ENCODE data around the gene VWC2L.

Gene VWC2L

DNA sequence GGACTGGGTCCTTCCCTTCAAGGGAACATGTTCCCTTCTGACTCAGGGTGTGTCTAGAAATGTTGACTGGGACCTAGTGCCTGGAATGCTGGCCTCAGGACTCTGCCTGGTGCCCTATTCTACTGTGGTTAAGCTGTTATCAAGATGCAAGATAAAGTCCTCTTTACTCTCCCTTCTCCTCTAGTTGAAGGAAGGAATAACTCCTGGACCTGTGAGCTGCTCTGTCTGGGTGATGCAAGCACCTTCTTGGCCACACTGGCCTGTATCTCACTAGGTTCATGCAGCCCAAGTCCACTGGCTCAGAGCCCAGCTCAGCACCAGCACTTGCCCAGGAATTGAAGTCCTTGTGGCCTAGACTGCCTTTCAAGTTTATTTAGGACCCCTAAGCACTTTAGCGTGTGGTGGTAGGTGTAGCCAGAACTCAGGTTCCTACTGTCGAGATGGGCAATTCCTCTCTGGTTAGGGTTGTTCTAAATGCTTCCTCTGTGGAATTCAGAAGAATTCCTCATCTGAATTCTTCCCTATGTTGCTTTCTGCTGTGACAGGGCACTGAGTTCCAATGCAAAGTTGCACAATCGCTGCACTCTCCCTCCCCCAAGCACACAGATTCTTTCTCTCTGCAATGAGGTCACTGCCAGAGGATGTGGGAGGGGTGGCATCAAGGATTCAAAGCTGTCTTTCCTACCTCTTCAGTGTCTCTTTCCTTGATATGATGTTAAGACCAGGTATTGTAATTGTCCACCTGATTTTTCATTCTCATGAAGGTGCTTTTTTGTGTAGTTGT is 54.7 kb downstream of the VWC2L start:
- H3K27me3 ChIP-seq (ENCODE audit: control insufficient read depth in 2 of 2, insufficient read depth in 2 of 2, low read length in 2 of 2), result no peaks in the 10 kb centered on the region
- H3K4me1 ChIP-seq (ENCODE audit: control insufficient read depth in 2 of 2, insufficient read depth in 2 of 2, low read length in 2 of 2), result no peaks in the 10 kb centered on the region
- H3K27ac ChIP-seq (ENCODE audit: low read depth in 2 of 2, low read length in 2 of 2), result no peak overlapping the region
- no peak overlapping the region for H3K9ac ChIP-seq (ENCODE audit: low read depth in 1 of 2, low read length in 2 of 2)
- H3K36me3 ChIP-seq (ENCODE audit: control insufficient read depth in 2 of 2, insufficient read depth in 2 of 2, low read length in 2 of 2), result no peaks in the 10 kb centered on the region
- H3K9me3 ChIP-seq (ENCODE audit: control insufficient read depth in 2 of 2, low read length in 2 of 2), result peaks cover 0 to 3% of the 10 kb centered on the region in 2 donors
- no peak overlapping the region for H3K4me3 ChIP-seq (ENCODE audit: low read length in 2 of 2)

DNA sequence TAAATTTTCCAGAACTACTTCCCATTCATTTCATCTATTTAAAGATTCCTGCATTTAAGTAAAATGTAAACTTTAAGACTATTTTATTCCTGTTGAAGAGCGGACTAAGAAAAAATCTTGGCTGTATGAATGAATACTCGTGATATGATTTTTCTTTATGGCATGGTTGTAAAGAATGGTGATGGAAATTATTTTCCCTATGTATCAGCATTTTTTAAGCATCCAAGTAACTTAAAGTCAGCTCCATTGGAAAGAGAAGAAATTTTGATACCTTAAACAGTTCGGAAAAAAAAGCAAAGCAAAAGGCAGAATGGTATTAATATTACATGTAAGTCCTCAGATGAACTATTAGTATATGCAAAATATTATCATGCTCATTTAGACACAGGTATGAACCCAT is 58.9 kb downstream of the VWC2L start:
- no peaks in the 10 kb centered on the region for H3K4me1 ChIP-seq (ENCODE audit: control insufficient read depth in 2 of 2, insufficient read depth in 2 of 2, low read length in 2 of 2)
- H3K27me3 ChIP-seq (ENCODE audit: control insufficient read depth in 2 of 2, insufficient read depth in 2 of 2, low read length in 2 of 2), result no peaks in the 10 kb centered on the region
- no peak overlapping the region for H3K9ac ChIP-seq (ENCODE audit: low read depth in 1 of 2, low read length in 2 of 2)
- H3K36me3 ChIP-seq (ENCODE audit: control insufficient read depth in 2 of 2, insufficient read depth in 2 of 2, low read length in 2 of 2), result no peaks in the 10 kb centered on the region
- no peak overlapping the region for H3K27ac ChIP-seq (ENCODE audit: low read depth in 2 of 2, low read length in 2 of 2)
- H3K4me3 ChIP-seq (ENCODE audit: low read length in 2 of 2), result no peak overlapping the region
- H3K9me3 ChIP-seq (ENCODE audit: control insufficient read depth in 2 of 2, low read length in 2 of 2), result no peaks in the 10 kb centered on the region

DNA sequence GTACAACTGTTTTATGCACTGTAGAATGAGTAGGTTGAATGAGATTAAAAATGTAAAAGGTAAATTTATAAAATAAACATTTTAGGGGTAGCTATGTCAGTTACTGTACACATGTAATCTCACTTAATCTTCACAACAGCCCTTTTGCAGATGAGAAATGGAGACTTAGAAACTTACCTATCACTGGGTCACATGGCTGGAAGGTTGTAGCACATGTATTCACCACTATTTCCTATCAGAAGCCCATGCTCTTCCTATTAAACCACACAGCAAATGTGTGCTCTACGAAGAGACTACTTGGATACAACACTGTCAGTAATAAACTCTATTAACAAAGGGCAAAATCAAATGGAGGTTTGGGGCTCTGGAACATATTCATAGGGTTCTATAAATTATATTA is 60.5 kb downstream of the VWC2L start:
- H3K27me3 ChIP-seq (ENCODE audit: control insufficient read depth in 2 of 2, insufficient read depth in 2 of 2, low read length in 2 of 2), result no peaks in the 10 kb centered on the region
- no peak overlapping the region for H3K4me3 ChIP-seq (ENCODE audit: low read length in 2 of 2)
- H3K27ac ChIP-seq (ENCODE audit: low read depth in 2 of 2, low read length in 2 of 2), result no peak overlapping the region
- H3K4me1 ChIP-seq (ENCODE audit: control insufficient read depth in 2 of 2, insufficient read depth in 2 of 2, low read length in 2 of 2), result no peaks in the 10 kb centered on the region
- no peak overlapping the region for H3K9ac ChIP-seq (ENCODE audit: low read depth in 1 of 2, low read length in 2 of 2)
- no peaks in the 10 kb centered on the region for H3K36me3 ChIP-seq (ENCODE audit: control insufficient read depth in 2 of 2, insufficient read depth in 2 of 2, low read length in 2 of 2)
- no peaks in the 10 kb centered on the region for H3K9me3 ChIP-seq (ENCODE audit: control insufficient read depth in 2 of 2, low read length in 2 of 2)

DNA sequence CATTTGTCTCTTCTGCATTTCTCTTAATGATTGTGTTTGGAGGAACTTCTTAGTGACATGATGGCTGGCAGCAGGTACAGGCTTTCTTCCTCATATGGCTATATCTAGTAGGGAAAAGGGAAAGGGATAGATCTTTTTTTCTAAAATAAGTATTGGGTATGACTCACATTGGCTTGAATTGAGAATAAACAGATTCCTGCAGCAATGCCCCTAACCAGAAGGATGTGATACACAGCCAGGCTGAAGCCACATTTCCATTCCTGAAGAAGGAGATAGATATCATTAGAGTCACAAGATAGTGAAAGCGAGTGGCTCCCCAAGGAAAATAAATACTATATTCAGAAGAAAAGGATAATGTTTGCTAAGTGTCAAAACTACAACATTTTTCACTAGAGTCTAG is 61.1 kb downstream of the VWC2L start:
- no peak overlapping the region for H3K9ac ChIP-seq (ENCODE audit: low read depth in 1 of 2, low read length in 2 of 2)
- H3K27ac ChIP-seq (ENCODE audit: low read depth in 2 of 2, low read length in 2 of 2), result no peak overlapping the region
- H3K4me1 ChIP-seq (ENCODE audit: control insufficient read depth in 2 of 2, insufficient read depth in 2 of 2, low read length in 2 of 2), result no peaks in the 10 kb centered on the region
- no peaks in the 10 kb centered on the region for H3K36me3 ChIP-seq (ENCODE audit: control insufficient read depth in 2 of 2, insufficient read depth in 2 of 2, low read length in 2 of 2)
- H3K27me3 ChIP-seq (ENCODE audit: control insufficient read depth in 2 of 2, insufficient read depth in 2 of 2, low read length in 2 of 2), result no peaks in the 10 kb centered on the region
- H3K9me3 ChIP-seq (ENCODE audit: control insufficient read depth in 2 of 2, low read length in 2 of 2), result no peaks in the 10 kb centered on the region
- no peak overlapping the region for H3K4me3 ChIP-seq (ENCODE audit: low read length in 2 of 2)

DNA sequence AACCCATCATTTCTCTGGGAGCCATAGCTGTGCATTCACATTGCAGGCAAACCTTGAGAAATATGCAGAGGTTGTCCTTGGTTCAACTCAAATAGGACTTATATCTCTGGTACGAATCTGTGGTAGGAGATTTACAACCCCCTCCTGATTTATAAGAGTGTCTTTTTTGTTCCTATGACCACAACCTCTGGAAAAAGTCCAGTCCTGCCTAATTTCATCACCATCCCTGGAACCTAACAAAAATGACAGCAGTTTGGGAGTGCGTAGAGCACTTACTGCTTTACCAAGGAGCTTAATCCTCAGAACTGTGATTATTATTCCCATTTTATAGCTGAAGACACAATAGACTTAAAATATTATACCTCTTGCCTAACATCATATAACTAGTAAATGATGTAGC is 66.5 kb downstream of the VWC2L start:
- Histone ChIP-seq H3K4me3 (ENCODE audit: low read length in 2 of 2) (no peak overlapping the region), H3K9me3 (ENCODE audit: control insufficient read depth in 2 of 2, low read length in 2 of 2) (no peaks in the 10 kb centered on the region), H3K27me3 (ENCODE audit: control insufficient read depth in 2 of 2, insufficient read depth in 2 of 2, low read length in 2 of 2) (no peaks in the 10 kb centered on the region), H3K36me3 (ENCODE audit: control insufficient read depth in 2 of 2, insufficient read depth in 2 of 2, low read length in 2 of 2) (no peaks in the 10 kb centered on the region), H3K9ac (ENCODE audit: low read depth in 1 of 2, low read length in 2 of 2) (no peak overlapping the region), H3K4me1 (ENCODE audit: control insufficient read depth in 2 of 2, insufficient read depth in 2 of 2, low read length in 2 of 2) (no peaks in the 10 kb centered on the region), H3K27ac (ENCODE audit: low read depth in 2 of 2, low read length in 2 of 2) (no peak overlapping the region)

DNA sequence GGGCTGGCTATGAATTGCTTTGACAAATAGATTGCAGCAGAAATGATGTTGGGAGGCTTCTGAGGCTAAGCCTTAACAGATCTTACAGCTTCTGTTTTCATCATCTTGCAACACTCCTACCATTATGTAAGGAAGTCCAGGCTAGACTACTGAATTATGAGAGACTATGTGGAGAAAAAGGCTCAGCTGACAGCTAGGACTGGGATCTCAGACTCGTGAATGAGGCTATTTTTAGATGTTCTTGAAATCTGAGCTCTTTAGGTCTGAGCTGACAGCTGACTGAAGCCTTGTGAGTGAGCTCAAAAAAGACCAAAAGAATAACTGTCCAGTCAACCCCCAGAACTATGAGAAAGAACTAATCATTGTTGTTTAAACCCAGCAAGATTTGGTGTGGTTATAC is 70.3 kb downstream of the VWC2L start:
- no peaks in the 10 kb centered on the region for H3K27me3 ChIP-seq (ENCODE audit: control insufficient read depth in 2 of 2, insufficient read depth in 2 of 2, low read length in 2 of 2)
- no peaks in the 10 kb centered on the region for H3K36me3 ChIP-seq (ENCODE audit: control insufficient read depth in 2 of 2, insufficient read depth in 2 of 2, low read length in 2 of 2)
- no peaks in the 10 kb centered on the region for H3K4me1 ChIP-seq (ENCODE audit: control insufficient read depth in 2 of 2, insufficient read depth in 2 of 2, low read length in 2 of 2)
- H3K9me3 ChIP-seq (ENCODE audit: control insufficient read depth in 2 of 2, low read length in 2 of 2), result no peaks in the 10 kb centered on the region
- H3K27ac ChIP-seq (ENCODE audit: low read depth in 2 of 2, low read length in 2 of 2), result no peak overlapping the region
- no peak overlapping the region for H3K9ac ChIP-seq (ENCODE audit: low read depth in 1 of 2, low read length in 2 of 2)
- H3K4me3 ChIP-seq (ENCODE audit: low read length in 2 of 2), result no peak overlapping the region

DNA sequence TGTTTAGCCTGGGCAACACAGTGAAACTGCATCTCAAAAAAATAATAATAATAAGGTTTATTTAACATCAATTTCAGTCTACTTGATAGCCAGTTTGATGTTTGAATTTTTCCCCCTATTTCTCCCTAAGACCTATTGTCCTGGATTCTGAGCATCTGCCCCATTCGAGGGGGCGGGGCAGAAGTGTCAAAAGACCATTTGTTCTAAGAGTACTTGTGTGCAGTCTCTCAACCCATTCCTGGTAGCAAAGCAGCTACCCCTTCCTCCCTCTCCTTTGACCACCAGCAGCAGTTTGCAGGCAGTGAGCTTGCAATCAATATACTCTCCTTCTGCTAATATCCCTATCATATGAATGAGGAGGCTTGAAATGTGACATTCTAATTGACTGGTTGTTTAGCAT is 71.9 kb downstream of the VWC2L start:
- Histone ChIP-seq H3K27me3 (ENCODE audit: control insufficient read depth in 2 of 2, insufficient read depth in 2 of 2, low read length in 2 of 2) (no peaks in the 10 kb centered on the region), H3K4me1 (ENCODE audit: control insufficient read depth in 2 of 2, insufficient read depth in 2 of 2, low read length in 2 of 2) (no peaks in the 10 kb centered on the region), H3K36me3 (ENCODE audit: control insufficient read depth in 2 of 2, insufficient read depth in 2 of 2, low read length in 2 of 2) (no peaks in the 10 kb centered on the region), H3K9ac (ENCODE audit: low read depth in 1 of 2, low read length in 2 of 2) (no peak overlapping the region), H3K27ac (ENCODE audit: low read depth in 2 of 2, low read length in 2 of 2) (no peak overlapping the region), H3K4me3 (ENCODE audit: low read length in 2 of 2) (no peak overlapping the region), H3K9me3 (ENCODE audit: control insufficient read depth in 2 of 2, low read length in 2 of 2) (no peaks in the 10 kb centered on the region)

DNA sequence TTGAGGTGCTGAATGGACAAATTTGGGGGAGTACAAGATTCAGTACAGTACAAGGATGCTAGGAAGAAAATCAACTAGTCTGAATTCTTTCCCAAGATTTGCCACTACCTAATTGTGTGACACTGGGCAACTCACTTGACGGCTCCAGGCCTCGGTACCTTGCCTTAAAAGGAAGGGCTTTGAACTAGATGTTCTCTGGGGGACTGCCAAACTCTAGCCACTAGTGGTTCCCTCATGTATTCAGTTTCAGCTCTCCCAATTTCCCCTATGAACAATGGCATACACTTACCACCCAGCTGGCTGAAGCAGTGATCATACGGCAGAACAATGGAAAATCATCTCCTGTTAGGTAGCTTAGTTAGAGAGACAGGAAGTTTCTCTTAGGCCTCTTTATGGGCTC is 73.4 kb downstream of the VWC2L start:
- H3K27me3 ChIP-seq (ENCODE audit: control insufficient read depth in 2 of 2, insufficient read depth in 2 of 2, low read length in 2 of 2), result no peaks in the 10 kb centered on the region
- H3K4me1 ChIP-seq (ENCODE audit: control insufficient read depth in 2 of 2, insufficient read depth in 2 of 2, low read length in 2 of 2), result no peaks in the 10 kb centered on the region
- H3K27ac ChIP-seq (ENCODE audit: low read depth in 2 of 2, low read length in 2 of 2), result no peak overlapping the region
- no peak overlapping the region for H3K4me3 ChIP-seq (ENCODE audit: low read length in 2 of 2)
- no peaks in the 10 kb centered on the region for H3K9me3 ChIP-seq (ENCODE audit: control insufficient read depth in 2 of 2, low read length in 2 of 2)
- no peak overlapping the region for H3K9ac ChIP-seq (ENCODE audit: low read depth in 1 of 2, low read length in 2 of 2)
- H3K36me3 ChIP-seq (ENCODE audit: control insufficient read depth in 2 of 2, insufficient read depth in 2 of 2, low read length in 2 of 2), result no peaks in the 10 kb centered on the region

DNA sequence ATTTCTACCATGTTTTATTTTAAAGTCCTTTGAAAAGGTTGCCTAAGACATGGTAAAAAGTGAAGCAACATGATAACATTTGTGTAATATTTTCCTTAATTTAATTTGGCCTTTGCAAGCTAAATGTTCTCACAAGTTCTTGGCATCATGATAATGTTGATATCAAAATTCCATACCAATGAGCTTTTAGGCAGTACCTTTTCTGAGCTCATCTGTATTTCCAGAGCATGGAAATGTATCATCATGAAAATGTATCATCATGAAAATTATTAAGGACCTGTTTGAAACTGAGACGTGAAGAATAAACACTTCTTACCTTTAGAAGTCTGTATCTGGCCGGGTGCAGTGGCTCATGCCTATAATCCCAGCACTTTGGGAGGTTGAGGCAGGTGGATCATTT is 73.8 kb downstream of the VWC2L start:
- Histone ChIP-seq H3K27me3 (ENCODE audit: control insufficient read depth in 2 of 2, insufficient read depth in 2 of 2, low read length in 2 of 2) (no peaks in the 10 kb centered on the region), H3K4me3 (ENCODE audit: low read length in 2 of 2) (no peak overlapping the region), H3K36me3 (ENCODE audit: control insufficient read depth in 2 of 2, insufficient read depth in 2 of 2, low read length in 2 of 2) (no peaks in the 10 kb centered on the region), H3K4me1 (ENCODE audit: control insufficient read depth in 2 of 2, insufficient read depth in 2 of 2, low read length in 2 of 2) (no peaks in the 10 kb centered on the region), H3K9me3 (ENCODE audit: control insufficient read depth in 2 of 2, low read length in 2 of 2) (no peaks in the 10 kb centered on the region), H3K9ac (ENCODE audit: low read depth in 1 of 2, low read length in 2 of 2) (no peak overlapping the region), H3K27ac (ENCODE audit: low read depth in 2 of 2, low read length in 2 of 2) (no peak overlapping the region)

DNA sequence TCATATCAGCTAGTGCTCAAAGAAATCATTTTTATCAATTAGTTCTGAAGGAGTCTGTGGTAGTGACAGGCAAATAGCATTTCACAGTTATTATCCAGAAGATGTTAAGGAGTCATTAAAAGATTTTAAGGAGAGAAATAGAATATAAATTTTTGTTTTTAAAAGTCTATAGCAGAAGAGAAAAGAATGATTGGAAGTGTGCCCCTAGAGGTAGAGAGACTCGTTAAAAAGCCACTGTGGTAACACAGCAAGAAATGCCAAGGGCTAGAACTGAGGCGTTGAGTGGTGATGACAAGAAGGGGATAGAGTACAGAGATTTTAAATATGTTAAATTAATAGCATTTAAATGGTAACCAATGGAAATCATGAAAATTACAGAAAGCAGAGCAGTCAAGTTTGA is 78.3 kb downstream of the VWC2L start:
- H3K9me3 ChIP-seq (ENCODE audit: control insufficient read depth in 2 of 2, low read length in 2 of 2), result no peaks in the 10 kb centered on the region
- H3K36me3 ChIP-seq (ENCODE audit: control insufficient read depth in 2 of 2, insufficient read depth in 2 of 2, low read length in 2 of 2), result no peaks in the 10 kb centered on the region
- H3K27ac ChIP-seq (ENCODE audit: low read depth in 2 of 2, low read length in 2 of 2), result no peak overlapping the region
- H3K4me1 ChIP-seq (ENCODE audit: control insufficient read depth in 2 of 2, insufficient read depth in 2 of 2, low read length in 2 of 2), result no peaks in the 10 kb centered on the region
- H3K9ac ChIP-seq (ENCODE audit: low read depth in 1 of 2, low read length in 2 of 2), result no peak overlapping the region
- no peaks in the 10 kb centered on the region for H3K27me3 ChIP-seq (ENCODE audit: control insufficient read depth in 2 of 2, insufficient read depth in 2 of 2, low read length in 2 of 2)
- no peak overlapping the region for H3K4me3 ChIP-seq (ENCODE audit: low read length in 2 of 2)

DNA sequence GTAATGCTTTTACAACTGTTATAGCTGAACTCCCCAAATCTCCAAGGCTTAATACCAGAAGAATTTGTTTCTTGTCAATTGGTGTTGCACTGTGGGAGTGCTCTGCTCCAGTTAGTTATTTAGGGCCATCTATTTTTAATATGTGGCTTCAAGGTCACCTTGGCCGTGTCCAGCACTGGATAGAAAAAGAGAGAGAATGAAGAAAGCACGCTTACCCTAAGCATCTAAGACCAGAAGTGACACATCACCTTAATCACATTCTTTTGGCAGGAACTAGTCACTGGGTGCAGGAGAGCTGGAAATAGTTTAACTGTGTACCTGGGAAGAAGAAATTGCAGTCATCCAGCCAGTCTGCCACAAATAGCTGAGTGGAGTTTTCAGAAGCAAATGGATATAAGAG is 78.8 kb downstream of the VWC2L start:
- no peaks in the 10 kb centered on the region for H3K36me3 ChIP-seq (ENCODE audit: control insufficient read depth in 2 of 2, insufficient read depth in 2 of 2, low read length in 2 of 2)
- H3K4me3 ChIP-seq (ENCODE audit: low read length in 2 of 2), result no peak overlapping the region
- H3K4me1 ChIP-seq (ENCODE audit: control insufficient read depth in 2 of 2, insufficient read depth in 2 of 2, low read length in 2 of 2), result no peaks in the 10 kb centered on the region
- H3K27me3 ChIP-seq (ENCODE audit: control insufficient read depth in 2 of 2, insufficient read depth in 2 of 2, low read length in 2 of 2), result no peaks in the 10 kb centered on the region
- H3K27ac ChIP-seq (ENCODE audit: low read depth in 2 of 2, low read length in 2 of 2), result no peak overlapping the region
- H3K9me3 ChIP-seq (ENCODE audit: control insufficient read depth in 2 of 2, low read length in 2 of 2), result no peaks in the 10 kb centered on the region
- H3K9ac ChIP-seq (ENCODE audit: low read depth in 1 of 2, low read length in 2 of 2), result no peak overlapping the region
